H1 (cell line): Measurements from ENCODE around the gene OR6C65. TPM values are rescaled to one million over a fixed set of nuclear protein-coding genes. Genes with fewer than 3 reads are reported as not detected.

Experiments
- CTCF ChIA-PET: fragments of 300-600 bp; sonication (Branson Sonifier 250); formaldehyde crosslinking; loops from one replicate; lab custom pipeline; 2021; ENCODE audit not compliant: partially characterized antibody; lab: Charles Lee
- POLR2A ChIA-PET: fragments of 300-600 bp; sonication (Branson Sonifier 250); formaldehyde crosslinking; loops from one replicate; lab custom pipeline; 2021; ENCODE audit warnings: inconsistent platforms; ENCODE audit not compliant: partially characterized antibody; lab: Charles Lee
- DNase-seq, 2 experiments: peaks; one replicate each; pipeline versions ENCODE4 v3.0.0 to v3.0.0-alpha.2; 2010 to 2022; ENCODE audit warnings: low spot score in 2 of 2, low read depth in 1 of 2, mixed read lengths in 1 of 2
- FAIRE-seq: peaks from 2 replicates; lab custom pipeline; 2011; peaks lifted over from hg19 to GRCh38; lab: Jason Lieb, UNC
- H2AFZ ChIP-seq: 2 replicates; pipeline ENCODE4 v1.8.1; 2012; ENCODE audit warnings: low read length, inconsistent platforms
- H2AK5ac ChIP-seq: 2 replicates; pipeline ENCODE4 v1.6.1; 2013; ENCODE audit warnings: low read depth, low read length
- H2BK120ac ChIP-seq: replicated peaks from 2 replicates; pipeline ENCODE3; 2013; ENCODE audit warnings: low read depth, low read length, inconsistent platforms
- H2BK12ac ChIP-seq: 2 replicates; pipeline ENCODE4 v1.6.1; 2013; ENCODE audit warnings: low read depth, low read length
- H2BK15ac ChIP-seq: 2 replicates; pipeline ENCODE4 v1.6.1; 2013; ENCODE audit warnings: low read length
- H2BK20ac ChIP-seq: 2 replicates; pipeline ENCODE4 v1.6.1; 2013; ENCODE audit warnings: low read length
- H2BK5ac ChIP-seq: 2 replicates; pipeline ENCODE4 v1.6.1; 2013; ENCODE audit warnings: low read depth, low read length
- H3K14ac ChIP-seq: 2 replicates; pipeline ENCODE4 v1.6.1; 2013; ENCODE audit warnings: inconsistent platforms; ENCODE audit not compliant: insufficient read length
- H3K18ac ChIP-seq: 2 replicates; pipeline ENCODE4 v1.6.1; 2013; ENCODE audit warnings: low read length; ENCODE audit errors: extremely low read depth
- H3K23ac ChIP-seq: 2 replicates; pipeline ENCODE4 v1.6.1; 2013; ENCODE audit warnings: inconsistent platforms; ENCODE audit not compliant: insufficient read length
- H3K23me2 ChIP-seq: 2 replicates; pipeline ENCODE4 v1.6.1; 2013; ENCODE audit warnings: low read depth, low read length
- H3K27ac ChIP-seq: 2 replicates; pipeline ENCODE4 v1.6.1; 2011; ENCODE audit warnings: low read depth, low read length, inconsistent platforms
- H3K27me3 ChIP-seq, 4 experiments: replicated peaks in 1 of 4; 1 replicate in 1 of 4; 2 replicates in 3 of 4; pipeline versions ENCODE4 v1.6.1 to v1.8.1; 2011 to 2013; ENCODE audit warnings: low read length in 3 of 4, mild to moderate bottlenecking in 3 of 4, inconsistent platforms in 2 of 4, mixed read lengths in 2 of 4, moderate library complexity in 1 of 4; ENCODE audit not compliant: control insufficient read depth in 3 of 4, insufficient read depth in 3 of 4; ENCODE audit errors: extremely low read depth in 1 of 4
- H3K36me3 ChIP-seq, 4 experiments: 2 replicates each; pipeline versions ENCODE4 v1.6.1 to v1.8.1; 2011 to 2013; ENCODE audit warnings: mild to moderate bottlenecking in 4 of 4, low read length in 3 of 4, moderate library complexity in 2 of 4, control low read depth in 1 of 4, inconsistent platforms in 1 of 4; ENCODE audit not compliant: insufficient read depth in 4 of 4, control insufficient read depth in 2 of 4
- H3K4ac ChIP-seq: replicated peaks from 2 replicates; pipeline ENCODE3; 2013; ENCODE audit warnings: low read length, low read depth, mixed read lengths, inconsistent platforms; ENCODE audit not compliant: insufficient read length
- H3K4me1 ChIP-seq, 4 experiments: replicated peaks in 1 of 4; 1 replicate in 1 of 4; 2 replicates in 3 of 4; pipeline versions ENCODE4 v1.6.1 to v1.8.1; 2011 to 2013; ENCODE audit warnings: low read length in 3 of 4, inconsistent platforms in 2 of 4, mixed read lengths in 1 of 4; ENCODE audit not compliant: insufficient read depth in 4 of 4, control insufficient read depth in 3 of 4
- H3K4me2 ChIP-seq, 2 experiments: 2 replicates each; pipeline versions ENCODE4 v1.6.1 to v1.8.1; 2011 to 2013; ENCODE audit warnings: low read depth in 2 of 2, low read length in 2 of 2, control low read depth in 1 of 2, inconsistent platforms in 1 of 2, mild to moderate bottlenecking in 1 of 2; ENCODE audit not compliant: insufficient read depth in 1 of 2
- H3K4me3 ChIP-seq, 4 experiments: fragments of 200-600, 300-600 bp in 1 of 4; sonication (generic), shearing (Covaris generic), sonication (Bioruptor Twin) in 1 of 4; 2 replicates each; pipeline versions ENCODE4 v1.5.1 to v1.8.1; 2011 to 2016; ENCODE audit warnings: low read length in 4 of 4, low read depth in 3 of 4, control low read depth in 2 of 4, inconsistent platforms in 2 of 4, mild to moderate bottlenecking in 2 of 4, mixed read lengths in 1 of 4, moderate library complexity in 1 of 4; ENCODE audit not compliant: insufficient read depth in 2 of 4; ENCODE audit errors: extremely low read depth in 1 of 4
- H3K56ac ChIP-seq: replicated peaks from 2 replicates; pipeline ENCODE3; 2013; ENCODE audit warnings: low read depth, mild to moderate bottlenecking, mixed read lengths, low read length, inconsistent platforms; ENCODE audit not compliant: insufficient read length
- H3K79me1 ChIP-seq: 2 replicates; pipeline ENCODE4 v1.6.1; 2013; ENCODE audit warnings: low read depth, low read length, control low read depth
- H3K79me2 ChIP-seq, 2 experiments: 2 replicates each; pipeline versions ENCODE4 v1.6.1 to v1.8.1; 2012 to 2013; ENCODE audit warnings: low read length in 2 of 2, mild to moderate bottlenecking in 2 of 2, inconsistent platforms in 1 of 2; ENCODE audit not compliant: insufficient read depth in 2 of 2, control insufficient read depth in 1 of 2
- H3K9ac ChIP-seq, 4 experiments: replicated peaks in 1 of 4; 1 replicate in 1 of 4; 2 replicates in 3 of 4; pipeline versions ENCODE4 v1.6.1 to v1.8.1; 2011 to 2013; ENCODE audit warnings: low read depth in 3 of 4, low read length in 3 of 4, control low read depth in 2 of 4, mild to moderate bottlenecking in 2 of 4, moderate library complexity in 2 of 4, inconsistent platforms in 1 of 4; ENCODE audit errors: extremely low read depth in 1 of 4
- H3K9me3 ChIP-seq, 2 experiments: 2 replicates each; pipeline versions ENCODE4 v1.6.1 to v1.8.1; 2012 to 2013; ENCODE audit warnings: mild to moderate bottlenecking in 2 of 2, moderate library complexity in 2 of 2, control low read depth in 1 of 2, inconsistent platforms in 1 of 2, low read depth in 1 of 2, low read length in 1 of 2, mixed read lengths in 1 of 2; ENCODE audit not compliant: insufficient read depth in 2 of 2
- H4K20me1 ChIP-seq, 2 experiments: replicated peaks in 1 of 2; 2 replicates each; pipeline versions ENCODE3 to v1.8.1; 2011 to 2013; ENCODE audit warnings: inconsistent platforms in 2 of 2, low read length in 2 of 2, mild to moderate bottlenecking in 1 of 2; ENCODE audit not compliant: insufficient read depth in 2 of 2, control insufficient read depth in 1 of 2
- H4K5ac ChIP-seq: 2 replicates; pipeline ENCODE4 v1.6.1; 2013; ENCODE audit warnings: low read length, low read depth, mixed read lengths, inconsistent platforms; ENCODE audit not compliant: insufficient read length
- H4K8ac ChIP-seq: 2 replicates; pipeline ENCODE4 v1.8.0; 2013; ENCODE audit warnings: mild to moderate bottlenecking, moderate library complexity, low read length, inconsistent platforms; ENCODE audit not compliant: insufficient read depth; ENCODE audit errors: extremely low read depth
- H4K91ac ChIP-seq: replicated peaks from 2 replicates; pipeline ENCODE3; 2013; ENCODE audit warnings: low read length, mixed read lengths, inconsistent platforms; ENCODE audit not compliant: insufficient read length
- EGR1 ChIP-seq: IDR thresholded peaks from 2 replicates; pipeline ENCODE4 v1.6.1; 2011; ENCODE audit warnings: low read depth, low read length, borderline replicate concordance
- EP300 ChIP-seq, 2 experiments: IDR thresholded peaks; 1 replicate in 1 of 2; 2 replicates in 1 of 2; pipeline ENCODE4 v1.6.1; 2011 to 2012; ENCODE audit warnings: low read depth in 2 of 2, low read length in 2 of 2, mild to moderate bottlenecking in 2 of 2, borderline replicate concordance in 1 of 2, inconsistent platforms in 1 of 2, moderate library complexity in 1 of 2
- POLR2A ChIP-seq, 2 experiments: IDR thresholded peaks; 1 replicate in 1 of 2; 2 replicates in 1 of 2; pipeline ENCODE4 v1.6.1; 2011; ENCODE audit warnings: low read depth in 2 of 2, low read length in 2 of 2, mild to moderate bottlenecking in 2 of 2; ENCODE audit errors: control extremely low read depth in 1 of 2
- SP2 ChIP-seq: IDR thresholded peaks from 2 replicates; pipeline ENCODE4 v1.6.1; 2012; ENCODE audit warnings: mild to moderate bottlenecking, low read length, inconsistent platforms
- TAF7 ChIP-seq: optimal IDR thresholded peaks from 2 replicates; pipeline ENCODE3; 2011; ENCODE audit warnings: low read depth, mild to moderate bottlenecking, inconsistent platforms, low read length, moderate library complexity, borderline replicate concordance
- WGBS, 2 experiments: shearing (Covaris generic) in 1 of 2; methylation state at CpG; one replicate each; pipeline versions ENCODE4 v1.1.6 to v1.1.7; 2013 to 2015; ENCODE audit warnings: low lambda C conversion rate in 2 of 2, mixed read lengths in 2 of 2, inconsistent platforms in 1 of 2, low coverage in 1 of 2, missing lambda C conversion rate in 1 of 2; ENCODE audit not compliant: insufficient replicate concordance in 2 of 2, insufficient coverage in 1 of 2, insufficient read length in 1 of 2; ENCODE audit errors: extremely low coverage in 1 of 2, missing lambda C conversion rate in 1 of 2; 5-methylcytosine and 5-hydroxymethylcytosine counted together
- polyA plus RNA-seq, 7 experiments: library from polyadenylated mRNA; depleted of rRNA in 3 of 7; stranded (reverse) in 5 of 7; unstranded in 2 of 7; fragments of >200 nt in 5 of 7; fragments of 200-250 nt in 2 of 7; gene quantifications; 1 replicate in 5 of 7; 2 replicates in 1 of 7; 4 replicates in 1 of 7; pipeline versions ENCODE4 v1.2.1 to v1.2.3, GENCODE V29; 2011 to 2013; ENCODE audit warnings: missing spikeins in 2 of 7, mixed read lengths in 2 of 7
- total RNA-seq: library from RNA; stranded (reverse); fragmentation: NEBNext Ultra II Directional; extraction: Animal tissue kit (Norgen Biotek cat#: 25700); gene quantifications from 2 replicates; pipeline ENCODE4 v1.2.1, GENCODE V29; 2021
- TF ChIP-seq, protein P1 (sequence below): IDR thresholded peaks from 2 replicates; pipeline ENCODE4 v1.6.1; 2012; ENCODE audit warnings: low read length, inconsistent platforms
- TF ChIP-seq, protein P2 (sequence below): IDR thresholded peaks from 2 replicates; pipeline ENCODE4 v1.6.1; 2012; ENCODE audit warnings: inconsistent platforms
- TF ChIP-seq, protein P3 (sequence below), 3 experiments: IDR thresholded peaks; 1 replicate in 2 of 3; 2 replicates in 1 of 3; pipeline versions ENCODE4 v1.5.1 to v1.6.1; 2011; ENCODE audit warnings: low read length in 3 of 3, mild to moderate bottlenecking in 3 of 3, inconsistent platforms in 2 of 3, low read depth in 1 of 3, moderate library complexity in 1 of 3; ENCODE audit not compliant: insufficient read depth in 1 of 3; ENCODE audit errors: control extremely low read depth in 1 of 3

Gene OR6C65
- total and polyA plus RNA-seq, 2 of the 8 experiments (the other 6 are each of a cell fraction or from before 2014, with no cell fraction given), result not detected

DNA sequence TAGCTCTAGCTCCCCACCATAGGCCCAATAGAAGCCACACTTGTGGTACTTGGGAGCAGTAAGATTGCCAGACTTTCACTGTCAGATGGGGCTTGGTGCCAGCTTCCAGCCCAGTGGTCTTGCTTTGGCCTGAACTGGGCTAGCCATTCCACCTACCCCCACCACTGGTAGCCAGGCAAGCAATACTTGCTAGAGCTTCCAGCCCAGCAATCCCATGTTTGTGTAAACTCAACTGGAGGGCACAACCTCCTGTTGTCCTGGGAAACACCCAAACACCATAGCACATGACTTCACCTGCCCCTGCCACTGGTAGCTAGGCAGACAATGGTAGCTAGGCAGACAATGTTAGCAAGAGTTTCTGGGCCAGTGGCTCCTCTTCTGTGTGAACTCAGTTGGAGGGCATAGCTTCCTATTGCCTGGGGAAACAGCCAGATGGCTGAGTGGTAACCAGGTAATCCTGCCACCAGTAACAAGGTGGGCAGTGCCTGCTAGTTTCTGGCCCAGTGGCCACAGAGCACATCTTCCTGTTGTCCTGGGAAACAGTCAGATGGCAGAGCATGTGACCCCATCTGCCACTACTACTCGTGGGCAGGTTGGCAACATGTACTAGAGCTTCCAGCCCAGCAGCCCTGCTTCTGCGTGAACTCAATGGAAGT, 20.1 kb downstream of the OR6C65 start:
- H3K14ac ChIP-seq, result no peak overlapping the region
- H3K23ac ChIP-seq, result no peak overlapping the region
- H3K27me3 ChIP-seq, result no peaks in the 10 kb centered on the region
- no peak overlapping the region for H4K5ac ChIP-seq
- no peak overlapping the region for H3K4ac ChIP-seq
- no peak overlapping the region for H2BK20ac ChIP-seq
- H4K91ac ChIP-seq, result no peak overlapping the region
- H3K56ac ChIP-seq, result no peak overlapping the region
- no peak overlapping the region for H4K8ac ChIP-seq
- no peak overlapping the region for H2BK12ac ChIP-seq
- H2BK5ac ChIP-seq, result no peak overlapping the region
- ChIA-PET POLR2A (no interaction called here), CTCF (interaction anchor here (1.1 to 1.3 kb wide), 2 partner anchors 115 to 202 kb away, joined by 3 to 4 read pairs; no protein-coding TSS in a partner anchor)
- H2BK120ac ChIP-seq, result no peak overlapping the region
- no peaks in the 10 kb centered on the region for H3K4me1 ChIP-seq
- no peak overlapping the region for H3K4me2 ChIP-seq
- no peaks in the 10 kb centered on the region for H3K9me3 ChIP-seq
- FAIRE-seq (no peak), DNase-seq (no peak)
- H2BK15ac ChIP-seq, result no peak overlapping the region
- H3K36me3 ChIP-seq, result no peaks in the 10 kb centered on the region
- H3K9ac ChIP-seq, result no peak overlapping the region
- no peak overlapping the region for H3K27ac ChIP-seq
- H3K23me2 ChIP-seq, result no peaks in the 10 kb centered on the region
- no peaks in the 10 kb centered on the region for H4K20me1 ChIP-seq
- H3K79me1 ChIP-seq, result no peaks in the 10 kb centered on the region
- 0 out of 2 replicates have a peak overlapping the region, but pooled peaks have one; percentile 57 for H2AFZ ChIP-seq
- no peaks in the 10 kb centered on the region for H3K79me2 ChIP-seq
- no peak overlapping the region for H3K4me3 ChIP-seq
- no peak overlapping the region for H2AK5ac ChIP-seq
- WGBS, 2 experiments, result 92% methylated on average over 2 of the region's 2 CpGs; no CpG with 5 or more reads in 1 of the 2 experiments
- H3K18ac ChIP-seq, result no peak overlapping the region
- TF ChIP-seq EGR1 (no peak), TAF7 (no peak), POLR2A (IDR thresholded peaks at IDR 0.05; ENCODE audit: control extremely low read depth in 1 of 2, low read depth in 2 of 2, low read length in 2 of 2) (no peak), EP300 (IDR thresholded peaks at IDR 0.05; ENCODE audit: borderline replicate concordance in 1 of 2, low read depth in 2 of 2, low read length in 2 of 2) (no peak), SP2 (no peak)
- TF ChIP-seq, protein P1, sequence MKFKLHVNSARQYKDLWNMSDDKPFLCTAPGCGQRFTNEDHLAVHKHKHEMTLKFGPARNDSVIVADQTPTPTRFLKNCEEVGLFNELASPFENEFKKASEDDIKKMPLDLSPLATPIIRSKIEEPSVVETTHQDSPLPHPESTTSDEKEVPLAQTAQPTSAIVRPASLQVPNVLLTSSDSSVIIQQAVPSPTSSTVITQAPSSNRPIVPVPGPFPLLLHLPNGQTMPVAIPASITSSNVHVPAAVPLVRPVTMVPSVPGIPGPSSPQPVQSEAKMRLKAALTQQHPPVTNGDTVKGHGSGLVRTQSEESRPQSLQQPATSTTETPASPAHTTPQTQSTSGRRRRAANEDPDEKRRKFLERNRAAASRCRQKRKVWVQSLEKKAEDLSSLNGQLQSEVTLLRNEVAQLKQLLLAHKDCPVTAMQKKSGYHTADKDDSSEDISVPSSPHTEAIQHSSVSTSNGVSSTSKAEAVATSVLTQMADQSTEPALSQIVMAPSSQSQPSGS, result no peak
- TF ChIP-seq, protein P2, sequence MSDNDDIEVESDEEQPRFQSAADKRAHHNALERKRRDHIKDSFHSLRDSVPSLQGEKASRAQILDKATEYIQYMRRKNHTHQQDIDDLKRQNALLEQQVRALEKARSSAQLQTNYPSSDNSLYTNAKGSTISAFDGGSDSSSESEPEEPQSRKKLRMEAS, result no peak
- TF ChIP-seq, protein P3, sequence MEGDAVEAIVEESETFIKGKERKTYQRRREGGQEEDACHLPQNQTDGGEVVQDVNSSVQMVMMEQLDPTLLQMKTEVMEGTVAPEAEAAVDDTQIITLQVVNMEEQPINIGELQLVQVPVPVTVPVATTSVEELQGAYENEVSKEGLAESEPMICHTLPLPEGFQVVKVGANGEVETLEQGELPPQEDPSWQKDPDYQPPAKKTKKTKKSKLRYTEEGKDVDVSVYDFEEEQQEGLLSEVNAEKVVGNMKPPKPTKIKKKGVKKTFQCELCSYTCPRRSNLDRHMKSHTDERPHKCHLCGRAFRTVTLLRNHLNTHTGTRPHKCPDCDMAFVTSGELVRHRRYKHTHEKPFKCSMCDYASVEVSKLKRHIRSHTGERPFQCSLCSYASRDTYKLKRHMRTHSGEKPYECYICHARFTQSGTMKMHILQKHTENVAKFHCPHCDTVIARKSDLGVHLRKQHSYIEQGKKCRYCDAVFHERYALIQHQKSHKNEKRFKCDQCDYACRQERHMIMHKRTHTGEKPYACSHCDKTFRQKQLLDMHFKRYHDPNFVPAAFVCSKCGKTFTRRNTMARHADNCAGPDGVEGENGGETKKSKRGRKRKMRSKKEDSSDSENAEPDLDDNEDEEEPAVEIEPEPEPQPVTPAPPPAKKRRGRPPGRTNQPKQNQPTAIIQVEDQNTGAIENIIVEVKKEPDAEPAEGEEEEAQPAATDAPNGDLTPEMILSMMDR (IDR thresholded peaks at IDR 0.05; ENCODE audit: control extremely low read depth in 1 of 3, insufficient read depth in 1 of 3, low read depth in 1 of 3, low read length in 3 of 3), result no peak
